Measurements from ENCODE around the gene C17orf100. TPM values are rescaled to one million over a fixed set of nuclear protein-coding genes. Genes with fewer than 3 reads are reported as not detected.

C17orf100 gene
- polyA plus RNA-seq (2013, experiment 1 of 2; ENCODE audit: insufficient read length), result 2.8 TPM
- polyA plus RNA-seq (2013, experiment 2 of 2; ENCODE audit: insufficient read length), result 3.5 TPM

- DNase-seq, result peak; percentile 93
Measured at GRCh38 chr17:6651354-6651918, at the start of gene C17orf100, which contains the start of gene MED31. TSS of gene C17orf100 (plus strand) at chr17:6651762. CDS start at chr17:6651914, 152 bp downstream. TSS of gene MED31 (minus strand) at chr17:6651605. CDS start at chr17:6651528, 77 bp downstream.

DNA sequence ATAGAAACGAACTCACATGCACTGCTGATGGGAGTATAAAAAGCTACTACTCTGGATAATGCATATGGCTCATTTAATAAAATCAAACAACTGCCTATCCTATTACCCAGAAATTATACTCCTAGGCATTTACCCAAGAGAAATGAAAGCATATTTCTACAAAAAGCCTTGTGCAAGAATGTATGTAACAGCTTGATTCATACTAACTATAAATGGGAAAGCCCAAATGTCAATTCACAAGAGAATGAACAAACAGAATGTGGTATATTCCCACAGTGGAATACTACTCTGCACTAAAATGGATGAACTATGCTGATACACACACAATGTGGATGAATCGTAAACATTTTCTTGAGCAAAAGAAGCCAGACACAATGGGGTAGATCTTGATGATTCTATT is 49.4 kb upstream of the C17orf100 start:
- DNase-seq, result no peak

DNA sequence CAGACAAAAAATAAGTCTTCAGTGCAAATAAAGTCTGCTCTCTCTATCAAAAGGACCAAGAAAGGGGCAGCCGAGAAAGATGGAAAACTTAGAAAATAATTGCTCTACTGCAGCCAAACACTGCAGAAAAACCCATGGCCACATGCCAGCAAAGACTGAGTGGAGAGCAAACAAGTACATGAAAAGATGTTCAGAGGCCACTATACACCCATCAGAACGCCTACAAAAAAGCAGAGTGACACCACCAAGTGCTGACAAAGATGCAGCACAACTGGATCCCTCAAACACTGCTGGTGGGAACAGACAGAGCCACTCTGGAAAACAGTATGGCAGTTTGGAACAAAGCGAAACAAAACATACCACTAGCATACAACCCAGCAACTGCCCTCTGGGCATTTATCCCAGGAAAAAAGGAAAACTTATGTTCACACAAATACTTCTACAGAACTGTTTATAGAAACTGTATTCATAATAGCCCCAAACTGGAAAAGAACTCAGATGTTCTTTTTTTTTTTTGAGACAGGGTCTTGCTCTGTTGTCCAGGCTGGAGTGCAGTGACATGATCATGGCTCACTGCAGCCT is 47.7 kb upstream of the C17orf100 start:
- DNase-seq, result no peak

GRCh38 chr17:6605142-6605541 is 46.4 kb upstream of the C17orf100 start:
- DNase-seq, result no peak

- no peak for DNase-seq
Measured at GRCh38 chr17:6608321-6608720, 43.2 kb upstream of the C17orf100 start.

- DNase-seq, result no peak
Measured at GRCh38 chr17:6610011-6610410, 41.6 kb upstream of the C17orf100 start.

- DNase-seq, result no peak
Measured at GRCh38 chr17:6611231-6611630, 40.3 kb upstream of the C17orf100 start.

DNA sequence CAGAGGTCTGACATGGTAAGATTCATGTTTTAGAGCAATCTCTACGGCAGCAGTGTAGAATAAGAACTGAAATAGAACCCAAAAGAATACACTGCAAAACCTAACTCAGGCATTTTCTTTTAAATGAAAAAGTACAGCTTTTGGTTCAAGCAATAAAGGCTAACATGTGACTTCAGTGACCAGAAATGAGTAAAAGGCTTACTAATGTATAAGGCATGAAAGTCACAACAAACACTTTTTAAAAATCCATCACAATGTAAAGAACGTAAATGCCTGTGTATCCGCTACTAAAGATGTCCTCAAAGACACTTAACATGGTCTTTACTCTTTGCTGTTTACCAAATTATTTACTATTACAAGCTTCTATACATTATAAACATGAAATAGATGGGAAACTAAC is 27.6 kb upstream of the C17orf100 start:
- DNase-seq, result no peak

DNA sequence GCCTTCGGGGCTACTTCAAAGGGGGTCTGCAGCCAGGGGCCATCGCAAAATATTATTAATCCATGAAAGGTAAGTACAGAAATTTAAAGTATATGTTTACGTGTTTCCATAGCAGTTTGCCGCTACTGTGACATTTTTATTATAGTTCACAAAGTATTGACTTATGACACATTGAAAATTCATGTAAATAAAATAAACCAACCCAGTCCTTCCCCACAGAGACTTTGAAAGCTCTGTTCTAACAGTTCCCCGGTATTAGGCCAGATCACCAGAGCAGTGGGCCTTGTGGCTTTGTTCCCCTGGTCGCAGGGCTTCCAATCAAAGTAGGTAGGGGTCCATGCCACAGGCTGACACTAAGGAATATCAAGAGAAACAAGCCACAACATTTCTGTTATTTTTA is 24.9 kb upstream of the C17orf100 start:
- DNase-seq, result no peak

GRCh38 chr17:6627019-6627418 is 24.5 kb upstream of the C17orf100 start:
- DNase-seq, result no peak

- no peak for DNase-seq
Measured at GRCh38 chr17:6630390-6630789, 21.2 kb upstream of the C17orf100 start.

- DNase-seq, result no peak
Measured at GRCh38 chr17:6632530-6632929, 19.0 kb upstream of the C17orf100 start.

DNA sequence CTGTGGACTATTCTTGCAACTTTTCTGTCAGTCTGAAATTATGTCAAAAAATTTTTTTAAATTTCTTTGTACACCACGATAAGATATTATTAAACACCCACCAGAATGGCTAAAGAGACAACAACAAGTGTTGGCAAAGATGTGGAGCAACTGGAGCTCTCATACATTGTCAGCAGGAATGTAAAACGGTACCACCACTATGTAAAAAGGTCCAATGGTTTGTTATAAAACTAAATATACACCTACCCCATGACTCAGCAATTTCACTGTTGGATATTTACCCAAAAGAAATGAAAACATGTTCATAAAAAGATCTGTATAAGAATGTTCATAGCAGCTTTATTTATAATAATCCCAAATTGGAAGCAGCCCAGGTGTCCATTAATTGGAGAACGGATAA is 18.3 kb upstream of the C17orf100 start:
- DNase-seq, result no peak

DNA sequence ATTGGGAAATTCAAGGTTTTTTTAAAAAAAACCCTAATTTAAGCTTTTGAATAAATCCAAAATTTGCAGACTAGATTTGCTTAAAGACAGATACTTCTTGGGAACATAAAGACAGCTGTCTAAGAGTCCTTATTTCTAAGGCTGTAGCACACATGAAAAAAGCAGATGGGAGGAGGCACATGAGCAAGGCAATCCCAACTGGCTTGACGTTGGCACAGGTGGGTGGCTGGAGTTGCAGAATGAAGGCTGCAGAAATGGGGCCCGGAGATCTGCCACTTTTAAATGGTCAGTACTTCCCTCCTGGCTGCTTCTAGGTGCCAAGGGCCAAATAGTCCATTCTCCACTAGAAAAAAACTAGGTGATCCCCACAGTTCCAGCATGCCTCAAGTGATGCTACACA is 15.5 kb upstream of the C17orf100 start:
- no peak for DNase-seq

DNA sequence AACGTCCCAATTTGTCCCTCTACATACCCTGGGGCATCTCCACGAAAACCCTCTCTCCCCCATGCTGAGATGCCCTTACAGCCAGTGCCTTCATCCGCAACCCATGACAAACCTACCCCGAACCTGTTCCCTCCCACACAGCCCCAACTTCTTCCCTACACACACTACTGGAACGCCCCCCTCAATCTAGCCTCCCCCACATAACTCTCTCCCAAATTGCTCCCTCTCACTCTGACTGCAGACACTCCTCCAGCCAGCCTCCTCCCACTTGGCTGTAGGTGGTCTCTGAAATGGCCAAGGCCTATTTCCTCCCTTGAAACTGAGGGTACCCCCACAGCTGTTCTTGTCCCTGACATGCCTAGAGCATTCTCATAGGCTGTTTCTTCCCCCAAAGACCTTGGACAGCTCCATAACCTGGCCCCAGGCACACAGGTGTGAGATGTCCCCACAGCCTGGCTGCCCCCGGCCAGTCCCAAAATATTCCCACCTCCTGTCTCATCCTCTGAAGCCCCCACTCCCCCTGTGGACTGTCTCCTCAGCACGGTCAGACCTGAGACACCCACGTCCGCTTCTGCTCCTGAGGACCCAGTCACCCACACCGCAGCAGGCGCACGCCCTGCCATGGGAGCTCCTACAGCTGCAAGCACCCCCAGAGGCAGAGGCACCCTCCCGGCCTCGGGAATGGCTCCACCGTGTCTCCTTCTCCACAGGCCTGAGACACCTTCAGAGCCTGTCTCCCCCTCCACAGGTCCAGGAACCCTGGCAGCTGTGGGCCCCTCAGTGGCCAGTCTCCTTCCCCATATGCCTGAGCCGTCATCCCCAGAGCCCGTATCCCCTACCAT is 14.7 kb upstream of the C17orf100 start:
- no peak for DNase-seq

DNA sequence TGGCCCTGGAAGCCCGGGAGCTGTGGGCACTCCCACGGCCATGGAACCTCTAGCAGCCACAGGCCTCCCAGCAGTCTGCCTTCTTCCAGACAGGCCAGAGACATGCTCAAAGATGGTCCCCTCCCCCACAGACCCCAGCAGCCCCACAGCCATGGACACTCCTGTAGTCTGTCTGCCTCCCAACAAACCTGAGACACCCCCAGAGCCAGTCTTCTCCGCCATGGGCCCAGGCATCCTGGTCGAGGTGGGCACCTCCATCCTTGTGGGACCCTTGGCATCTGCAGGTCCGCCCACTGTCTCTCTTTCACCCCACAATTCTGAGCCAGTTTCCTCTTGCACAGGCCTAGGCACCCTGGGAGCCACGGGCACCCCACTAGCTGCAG is 14.1 kb upstream of the C17orf100 start:
- DNase-seq, result no peak

GRCh38 chr17:6638046-6638908 is 13.3 kb upstream of the C17orf100 start:
- no peak for DNase-seq

- DNase-seq, result no peak
Measured at GRCh38 chr17:6639014-6639585, 12.5 kb upstream of the C17orf100 start.

DNA sequence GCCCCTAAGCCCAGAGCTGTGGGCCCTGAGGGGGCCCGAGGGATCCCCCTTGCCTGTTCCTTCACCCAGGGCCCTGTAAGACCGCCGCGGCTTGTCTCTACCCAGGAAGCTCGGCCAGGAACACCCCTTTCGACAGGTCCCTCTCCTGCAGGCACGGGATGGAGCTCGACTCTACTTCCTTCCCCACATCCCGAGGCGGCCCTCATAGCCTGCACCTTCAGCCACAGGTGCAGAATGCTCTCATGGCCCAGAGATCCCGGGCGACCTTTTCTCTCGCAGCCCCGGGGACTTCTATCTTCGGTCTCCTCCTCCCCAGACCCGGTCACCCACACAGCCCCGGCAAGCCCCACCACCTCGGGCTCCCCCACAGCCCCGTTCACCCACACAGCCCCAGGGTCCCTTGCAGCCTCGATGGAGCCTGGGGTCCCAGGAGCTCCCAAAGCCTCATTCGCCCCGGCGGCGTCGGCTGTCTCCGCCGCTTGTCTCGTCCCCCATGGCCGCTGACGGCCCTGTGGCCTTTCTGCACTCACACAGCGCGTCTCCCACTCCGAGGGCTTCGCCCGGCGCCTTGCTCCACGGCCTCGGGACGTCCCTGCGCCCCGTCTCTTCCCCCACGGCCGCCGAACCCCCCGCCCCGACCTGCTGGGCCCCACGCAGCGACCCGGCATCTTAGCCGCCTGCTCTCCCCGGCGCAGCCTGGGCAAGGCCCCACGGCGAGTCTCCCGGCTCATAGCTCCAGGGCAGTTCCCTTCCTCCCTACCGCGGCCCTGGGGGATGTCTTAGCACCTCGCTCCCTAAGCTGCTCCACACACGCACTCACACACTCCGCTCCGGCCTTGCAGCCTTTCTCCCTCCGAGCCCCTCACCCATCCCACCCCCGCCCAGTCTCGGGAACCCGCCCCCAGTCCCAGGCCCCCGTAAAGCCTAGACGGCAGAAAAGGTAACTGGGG is 11.7 kb upstream of the C17orf100 start:
- DNase-seq, result peak; percentile 42

- peak; percentile 90 for DNase-seq
Measured at GRCh38 chr17:6640536-6641246, 10.9 kb upstream of the C17orf100 start, which contains the start of the genes KIAA0753 and TXNDC17. TSS of gene KIAA0753 (minus strand) at chr17:6640711. CDS start at chr17:6635103, 5,608 bp downstream. TSS of gene TXNDC17 (plus strand) at chr17:6641060. CDS start at chr17:6641083, 23 bp downstream.
